SK-N-SH (cell line): ENCODE measurements around the gene SLBP. TPM values are rescaled to one million over a fixed set of nuclear protein-coding genes. Genes with fewer than 3 reads are reported as not detected.

Experiments used
- CTCF ChIA-PET: fragments of 300-600, 350-600 bp; formaldehyde crosslinking; extraction: SDS; loops from one replicate; lab custom pipeline; 2021; lab: Yijun Ruan, JAX
- POLR2A ChIA-PET: fragments of 350-600 bp; sonication (Branson Sonifier 250); formaldehyde crosslinking; extraction: SDS; loops from one replicate; lab custom pipeline; 2020; ENCODE audit warnings: antibody characterized with exemption, inconsistent platforms; lab: Yijun Ruan, JAX
- DNase-seq: peaks from one replicate; pipeline ENCODE4 v3.0.0; 2012
- H2AFZ ChIP-seq: fragments of 200-600 bp; sonication (generic); 2 replicates; pipeline ENCODE4 v1.8.1; 2016; ENCODE audit warnings: antibody characterized with exemption, mild to moderate bottlenecking, low read depth
- H3F3A ChIP-seq: fragments of 200-600 bp; sonication (generic); replicated peaks from 2 replicates; pipeline ENCODE3; 2016; ENCODE audit warnings: antibody characterized with exemption, mild to moderate bottlenecking; ENCODE audit not compliant: insufficient read depth
- H3K27ac ChIP-seq, 2 experiments: fragments of 200-500 bp in 1 of 2; fragments of 200-600 bp in 1 of 2; sonication (Bioruptor generic) in 1 of 2; sonication (generic), shearing (Covaris generic) in 1 of 2; 2 replicates each; pipeline versions ENCODE4 v1.5.1 to v1.6.1; 2014 to 2016; ENCODE audit warnings: low read depth in 2 of 2, inconsistent platforms in 1 of 2, low read length in 1 of 2, mild to moderate bottlenecking in 1 of 2, mixed read lengths in 1 of 2
- H3K27me3 ChIP-seq: fragments of 200-600 bp; sonication (generic), shearing (Covaris generic); 2 replicates; pipeline ENCODE4 v1.6.1; 2016; ENCODE audit warnings: mixed run types; ENCODE audit not compliant: insufficient read depth
- H3K36me3 ChIP-seq, 2 experiments: fragments of 200-500 bp in 1 of 2; fragments of 200-600 bp in 1 of 2; sonication (Bioruptor generic) in 1 of 2; sonication (generic) in 1 of 2; replicated peaks in 1 of 2; 2 replicates each; pipeline versions ENCODE3 to v1.5.1; 2014 to 2016; ENCODE audit warnings: low read length in 1 of 2, mild to moderate bottlenecking in 1 of 2; ENCODE audit not compliant: insufficient read depth in 2 of 2, control insufficient read depth in 1 of 2
- H3K4me1 ChIP-seq, 2 experiments: fragments of 200-500 bp in 1 of 2; fragments of 200-600 bp in 1 of 2; sonication (Bioruptor generic) in 1 of 2; sonication (generic), shearing (Covaris generic) in 1 of 2; 2 replicates each; pipeline versions ENCODE4 v1.5.1 to v1.6.1; 2014 to 2016; ENCODE audit warnings: low read depth in 1 of 2, low read length in 1 of 2, mixed run types in 1 of 2; ENCODE audit not compliant: insufficient read depth in 2 of 2, control insufficient read depth in 1 of 2
- H3K4me2 ChIP-seq: fragments of 200-600 bp; sonication (generic), shearing (Covaris generic); 2 replicates; pipeline ENCODE4 v1.6.1; 2017; ENCODE audit warnings: mixed run types
- H3K4me3 ChIP-seq, 2 experiments: fragments of 200-500 bp in 1 of 2; fragments of 200-600 bp in 1 of 2; sonication (Bioruptor generic) in 1 of 2; sonication (generic), shearing (Covaris generic) in 1 of 2; 2 replicates each; pipeline versions ENCODE4 v1.5.1 to v1.8.1; 2014 to 2016; ENCODE audit warnings: low read depth in 2 of 2, inconsistent platforms in 1 of 2, low read length in 1 of 2, mild to moderate bottlenecking in 1 of 2, mixed read lengths in 1 of 2, moderate library complexity in 1 of 2
- H3K79me2 ChIP-seq: fragments of 200-600 bp; sonication (generic); 2 replicates; pipeline ENCODE4 v1.8.1; 2017; ENCODE audit warnings: mild to moderate bottlenecking; ENCODE audit not compliant: insufficient read depth
- H3K9ac ChIP-seq: fragments of 200-600 bp; sonication (generic); 2 replicates; pipeline ENCODE4 v1.6.1; 2017; ENCODE audit warnings: mixed run types
- H3K9me2 ChIP-seq: fragments of 200-600 bp; sonication (generic); 2 replicates; pipeline ENCODE4 v1.6.1; 2017; ENCODE audit warnings: mixed run types
- H3K9me3 ChIP-seq: fragments of 200-600 bp; sonication (generic); 2 replicates; pipeline ENCODE4 v1.6.1; 2017; ENCODE audit warnings: mixed run types, mild to moderate bottlenecking, moderate library complexity
- H4K20me1 ChIP-seq: fragments of 200-600 bp; sonication (generic); 2 replicates; pipeline ENCODE4 v1.6.1; 2017; ENCODE audit warnings: mild to moderate bottlenecking, mixed run types; ENCODE audit not compliant: insufficient read depth
- CHD2 ChIP-seq: fragments of 150-350 bp; IDR thresholded peaks from 2 replicates; pipeline ENCODE4 v1.6.1; 2018; ENCODE audit warnings: low read length; ENCODE audit not compliant: partially characterized antibody
- EP300 ChIP-seq, 2 experiments: IDR thresholded peaks; 2 replicates each; pipeline versions ENCODE4 v1.4.0 to v1.6.1; 2012; ENCODE audit warnings: borderline replicate concordance in 1 of 2, low read depth in 1 of 2, low read length in 1 of 2
- FOXJ3 ChIP-seq: sonication (generic); formaldehyde crosslinking; IDR thresholded peaks from 2 replicates; pipeline ENCODE4 v1.5.1; 2020; ENCODE audit warnings: mild to moderate bottlenecking, missing genetic modification reagents
- JUND ChIP-seq: IDR thresholded peaks from 2 replicates; pipeline ENCODE4 v1.4.0; 2012
- RAD21 ChIP-seq: IDR thresholded peaks from 2 replicates; pipeline ENCODE4 v1.6.1; 2012; ENCODE audit warnings: mild to moderate bottlenecking, low read length
- YY1 ChIP-seq: IDR thresholded peaks from 2 replicates; pipeline ENCODE4 v1.4.0; 2012; ENCODE audit warnings: low read depth, mild to moderate bottlenecking
- WGBS: methylation state at CpG from one replicate; pipeline ENCODE4 v1.1.6; 2017; ENCODE audit warnings: low lambda C conversion rate; 5-methylcytosine and 5-hydroxymethylcytosine counted together
- polyA plus RNA-seq, 3 experiments: library from polyadenylated mRNA; depleted of rRNA; stranded (reverse); fragments of >200 nt; gene quantifications; 2 replicates each; pipeline ENCODE4 v1.2.3, GENCODE V29; 2012
- small RNA-seq, 7 experiments: library from RNA; depleted of rRNA; stranded (forward); fragments of <200 nt; gene quantifications; one replicate each; pipeline ENCODE3, GENCODE V24; 2012
- TF ChIP-seq, protein P1 (sequence below): fragments of 200-600 bp; sonication (generic); IDR thresholded peaks from 2 replicates; pipeline ENCODE4 v1.6.1; 2017; ENCODE audit warnings: antibody characterized with exemption, mild to moderate bottlenecking, moderate library complexity
- TF ChIP-seq, protein P2 (sequence below): fragments of 150-350 bp; IDR thresholded peaks from 2 replicates; pipeline ENCODE4 v1.6.1; 2016; ENCODE audit warnings: mild to moderate bottlenecking, low read depth, low read length
- TF ChIP-seq, protein P3 (sequence below): fragments of 150-350 bp; IDR thresholded peaks from 2 replicates; pipeline ENCODE4 v1.6.1; 2017; ENCODE audit warnings: antibody characterized with exemption, low read length, low read depth, borderline replicate concordance

The SLBP gene
- polyA plus RNA-seq, 1 of the 3 experiments (the other 2 are of a cell fraction), result 51.5 TPM

DNA sequence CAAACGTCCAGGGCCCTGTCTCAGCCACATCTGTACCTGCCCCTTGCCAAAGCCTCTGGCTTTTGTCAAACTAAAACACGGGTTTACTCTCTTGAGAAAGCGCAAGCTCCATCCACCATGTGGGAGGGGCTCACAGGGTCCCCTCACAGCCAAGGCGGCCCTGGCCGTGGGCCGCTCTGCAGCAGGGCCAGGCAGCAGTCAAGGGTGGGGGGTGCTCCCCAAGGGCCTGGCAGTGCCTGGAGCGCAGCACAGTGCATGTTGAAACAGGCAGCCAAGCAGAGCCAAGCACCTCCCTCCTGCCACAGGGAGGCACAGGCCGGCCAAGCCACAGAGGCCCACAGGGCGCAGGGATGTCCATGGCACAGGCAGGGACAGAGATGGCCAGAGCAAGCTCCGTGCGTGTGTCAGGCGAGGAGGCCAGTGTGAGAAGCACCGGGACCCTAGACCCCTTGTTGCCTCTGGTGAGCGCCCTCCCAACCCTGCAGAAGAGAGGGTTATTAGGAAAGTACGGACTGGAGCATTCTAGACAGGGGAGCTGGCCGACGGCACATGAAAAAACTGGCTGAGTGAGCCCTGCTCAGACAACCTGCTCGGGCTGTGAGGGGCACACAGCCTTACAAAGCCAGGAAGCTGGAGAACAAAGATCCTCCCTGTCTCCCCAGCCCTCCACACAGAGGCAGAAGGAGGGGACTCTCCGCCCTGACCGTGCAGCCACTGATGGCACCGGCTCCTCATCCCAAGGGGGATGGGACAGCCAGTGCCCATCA, 67.0 kb downstream of the SLBP start:
- CTCF ChIA-PET, result interaction anchor here (1.0 to 5.0 kb wide), 5 partner anchors 16 to 128 kb away, joined by 3 to 29 read pairs (median 3); no protein-coding TSS in a partner anchor
- Histone ChIP-seq H2AFZ (no peak overlapping the region), H3K9me2 (no peaks in the 10 kb centered on the region), H3K4me3 (no peak overlapping the region), H3F3A (no peaks in the 10 kb centered on the region), H3K4me2 (no peak overlapping the region), H3K4me1 (peaks cover 0 to 19% of the 10 kb centered on the region in 2 experiments; a peak in 1 of 4 replicates), H3K27me3 (no peaks in the 10 kb centered on the region), H3K9me3 (no peaks in the 10 kb centered on the region), H3K79me2 (no peaks in the 10 kb centered on the region)
- WGBS, result 86% methylated on average over 12 of the region's 21 CpGs
- DNase-seq, result peak; percentile 86
- POLR2A ChIA-PET, result interaction anchor here (0.6 kb wide), 1 partner anchor 67 kb away, joined by 4 read pairs; the partner anchor contains the start of gene SLBP
- TF ChIP-seq JUND (no peak), EP300 (IDR thresholded peaks at IDR 0.05; ENCODE audit: borderline replicate concordance in 1 of 2, low read depth in 1 of 2, low read length in 1 of 2) (peak in 1 of 2 experiments; percentile 23; a peak in 1 of 4 replicates), YY1 (no peak), FOXJ3 (peak; percentile 38; the same call in 1 of the 2 replicates), CHD2 (no peak)
- TF ChIP-seq, protein P1, sequence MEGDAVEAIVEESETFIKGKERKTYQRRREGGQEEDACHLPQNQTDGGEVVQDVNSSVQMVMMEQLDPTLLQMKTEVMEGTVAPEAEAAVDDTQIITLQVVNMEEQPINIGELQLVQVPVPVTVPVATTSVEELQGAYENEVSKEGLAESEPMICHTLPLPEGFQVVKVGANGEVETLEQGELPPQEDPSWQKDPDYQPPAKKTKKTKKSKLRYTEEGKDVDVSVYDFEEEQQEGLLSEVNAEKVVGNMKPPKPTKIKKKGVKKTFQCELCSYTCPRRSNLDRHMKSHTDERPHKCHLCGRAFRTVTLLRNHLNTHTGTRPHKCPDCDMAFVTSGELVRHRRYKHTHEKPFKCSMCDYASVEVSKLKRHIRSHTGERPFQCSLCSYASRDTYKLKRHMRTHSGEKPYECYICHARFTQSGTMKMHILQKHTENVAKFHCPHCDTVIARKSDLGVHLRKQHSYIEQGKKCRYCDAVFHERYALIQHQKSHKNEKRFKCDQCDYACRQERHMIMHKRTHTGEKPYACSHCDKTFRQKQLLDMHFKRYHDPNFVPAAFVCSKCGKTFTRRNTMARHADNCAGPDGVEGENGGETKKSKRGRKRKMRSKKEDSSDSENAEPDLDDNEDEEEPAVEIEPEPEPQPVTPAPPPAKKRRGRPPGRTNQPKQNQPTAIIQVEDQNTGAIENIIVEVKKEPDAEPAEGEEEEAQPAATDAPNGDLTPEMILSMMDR, result no peak
- TF ChIP-seq, protein P2, sequence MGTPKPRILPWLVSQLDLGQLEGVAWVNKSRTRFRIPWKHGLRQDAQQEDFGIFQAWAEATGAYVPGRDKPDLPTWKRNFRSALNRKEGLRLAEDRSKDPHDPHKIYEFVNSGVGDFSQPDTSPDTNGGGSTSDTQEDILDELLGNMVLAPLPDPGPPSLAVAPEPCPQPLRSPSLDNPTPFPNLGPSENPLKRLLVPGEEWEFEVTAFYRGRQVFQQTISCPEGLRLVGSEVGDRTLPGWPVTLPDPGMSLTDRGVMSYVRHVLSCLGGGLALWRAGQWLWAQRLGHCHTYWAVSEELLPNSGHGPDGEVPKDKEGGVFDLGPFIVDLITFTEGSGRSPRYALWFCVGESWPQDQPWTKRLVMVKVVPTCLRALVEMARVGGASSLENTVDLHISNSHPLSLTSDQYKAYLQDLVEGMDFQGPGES, result no peak
- TF ChIP-seq, all 33 proteins: peak for 2
- no peak overlapping the region for H3K9ac ChIP-seq
- H3K36me3 ChIP-seq, result no peaks in the 10 kb centered on the region
- H4K20me1 ChIP-seq, result peaks cover 3% of the 10 kb centered on the region; the same call in 1 of the 2 replicates
- H3K27ac ChIP-seq, result peak overlapping the region in 1 of 2 experiments; percentile 29; a peak in 2 of 4 replicates

DNA sequence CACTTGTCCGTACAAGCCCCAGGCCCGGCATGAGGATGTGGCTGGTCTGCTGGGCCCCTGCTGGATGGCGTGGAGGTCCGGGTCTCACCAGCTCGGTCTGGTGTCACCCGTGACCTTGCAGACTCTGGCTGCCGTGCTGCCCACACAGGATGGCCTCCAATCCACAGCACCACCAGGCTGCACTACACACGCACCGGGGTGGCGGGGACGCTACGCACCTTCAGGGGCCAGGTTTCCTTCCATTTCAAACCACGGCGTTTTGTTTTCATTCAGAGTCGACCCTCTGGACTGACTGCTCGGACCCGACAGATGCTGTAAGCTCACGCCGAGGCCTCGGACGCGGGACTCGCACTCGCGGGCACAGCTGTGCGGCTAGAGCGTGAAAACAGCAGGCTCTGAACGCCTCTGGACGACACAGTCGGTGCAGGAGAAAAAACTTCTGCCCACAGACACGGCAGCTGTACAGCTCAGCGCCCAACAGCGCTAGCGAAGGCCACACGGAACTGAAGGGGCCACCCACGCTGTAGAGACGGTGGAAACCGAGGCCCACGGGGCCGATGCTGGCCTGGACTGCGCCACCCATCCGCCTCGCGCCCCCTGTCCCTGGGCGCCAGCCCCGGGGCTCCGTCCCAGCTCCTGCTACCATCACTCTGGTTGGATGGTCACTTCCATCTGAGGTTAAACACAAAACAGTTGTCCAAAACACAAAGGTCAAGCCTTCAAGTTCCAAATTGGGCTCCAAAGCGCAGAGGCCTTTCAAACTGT, 68.0 kb downstream of the SLBP start:
- H3K36me3 ChIP-seq, result no peaks in the 10 kb centered on the region
- no peaks in the 10 kb centered on the region for H3K27me3 ChIP-seq
- peaks cover 3% of the 10 kb centered on the region; the same call in 1 of the 2 replicates for H4K20me1 ChIP-seq
- peak overlapping the region in 1 of 2 experiments; percentile 29; a peak in 1 of 4 replicates for H3K27ac ChIP-seq
- TF ChIP-seq, protein P3, sequence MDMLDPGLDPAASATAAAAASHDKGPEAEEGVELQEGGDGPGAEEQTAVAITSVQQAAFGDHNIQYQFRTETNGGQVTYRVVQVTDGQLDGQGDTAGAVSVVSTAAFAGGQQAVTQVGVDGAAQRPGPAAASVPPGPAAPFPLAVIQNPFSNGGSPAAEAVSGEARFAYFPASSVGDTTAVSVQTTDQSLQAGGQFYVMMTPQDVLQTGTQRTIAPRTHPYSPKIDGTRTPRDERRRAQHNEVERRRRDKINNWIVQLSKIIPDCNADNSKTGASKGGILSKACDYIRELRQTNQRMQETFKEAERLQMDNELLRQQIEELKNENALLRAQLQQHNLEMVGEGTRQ, result no peak
- no peak for TF ChIP-seq RAD21
- no peaks in the 10 kb centered on the region for H3F3A ChIP-seq
- DNase-seq, result no peak
- no peak overlapping the region for H3K4me2 ChIP-seq
- H3K4me3 ChIP-seq, result no peak overlapping the region
- H2AFZ ChIP-seq, result no peak overlapping the region
- no peaks in the 10 kb centered on the region for H3K9me2 ChIP-seq
- POLR2A ChIA-PET, result interaction anchor here (0.6 kb wide), 1 partner anchor 67 kb away, joined by 4 read pairs; the partner anchor contains the start of gene SLBP
- no peaks in the 10 kb centered on the region for H3K9me3 ChIP-seq
- no peak overlapping the region for H3K9ac ChIP-seq
- CTCF ChIA-PET, result interaction anchor here (1.1 to 5.0 kb wide), 5 partner anchors 15 to 81 kb away, joined by 3 to 29 read pairs (median 4); no protein-coding TSS in a partner anchor
- WGBS, result 96% methylated on average over 36 of the region's 48 CpGs
- peaks cover 0 to 22% of the 10 kb centered on the region in 2 experiments; a peak in 1 of 4 replicates for H3K4me1 ChIP-seq
- no peaks in the 10 kb centered on the region for H3K79me2 ChIP-seq

Small RNA genes within 50 kb of the gene (small RNA-seq; reads per million reads assigned to genes)
- gene RF00019, result 0 reads per million in 7 experiments

Other genes with a start within 250 kb of the SLBP start
- gene FAM53A, start 28.0 kb downstream of the SLBP start, polyA plus RNA-seq (2012; rRNA removed), result 7.6 and 8.3 TPM in 2 replicates
- gene TMEM129, start 9.0 kb upstream of the SLBP start, polyA plus RNA-seq (2012; rRNA removed), result 36.5 and 43.9 TPM in 2 replicates
- 29.2 and 49.5 TPM in 2 replicates for gene TACC3, start 9.2 kb upstream of the SLBP start, polyA plus RNA-seq (2012; rRNA removed)
- 0.62 and 1.1 TPM in 2 replicates for gene FGFR3, start 81.0 kb upstream of the SLBP start, polyA plus RNA-seq (2012; rRNA removed)
- 25.8 and 26.7 TPM in 2 replicates for gene LETM1, start 143.8 kb upstream of the SLBP start, polyA plus RNA-seq (2012; rRNA removed)
- gene NSD2, start 159.1 kb upstream of the SLBP start, polyA plus RNA-seq (2012; rRNA removed), result 28.0 and 34.2 TPM in 2 replicates